MG63 (cell line): Measurements from ENCODE around the gene SLC1A5. TPM values are rescaled to one million over a fixed set of nuclear protein-coding genes. Genes with fewer than 3 reads are reported as not detected.

Source experiments
- DNase-seq: peaks from one replicate; pipeline ENCODE4 v3.0.0-alpha.2; 2020
- H3K27me3 ChIP-seq: fragments of 250-450 bp; sonication (Bioruptor Pico); 2 replicates; pipeline ENCODE4 v1.5.1; 2020; ENCODE audit warnings: mild to moderate bottlenecking, moderate library complexity
- H3K36me3 ChIP-seq: fragments of 250-450 bp; sonication (Bioruptor Pico); 2 replicates; pipeline ENCODE4 v1.5.1; 2020; ENCODE audit warnings: mild to moderate bottlenecking, moderate library complexity
- H3K4me3 ChIP-seq: fragments of 250-450 bp; sonication (Bioruptor Pico); 2 replicates; pipeline ENCODE4 v1.5.1; 2020; ENCODE audit warnings: mild to moderate bottlenecking, moderate library complexity
- H3K9me3 ChIP-seq: fragments of 250-450 bp; sonication (Bioruptor Pico); 2 replicates; pipeline ENCODE4 v1.5.1; 2020; ENCODE audit warnings: mild to moderate bottlenecking, moderate library complexity
- total RNA-seq: library from RNA; depleted of rRNA; stranded (reverse); fragments of >200 nt; shearing (Covaris generic); gene quantifications from 2 replicates; pipeline ENCODE4 v1.2.3, GENCODE V29; 2014; ENCODE audit warnings: low replicate concordance

The SLC1A5 gene
- total RNA-seq, 1 experiment from 2014 or later = 305 TPM

GRCh38 chr19:46739290-46739771, 49.1 kb downstream of the SLC1A5 start:
- H3K36me3 ChIP-seq = peaks cover 81% of the 10 kb centered on the region
- H3K9me3 ChIP-seq = no peaks in the 10 kb centered on the region
- no peak overlapping the region for H3K4me3 ChIP-seq

GRCh38 chr19:46737761-46738171, 50.6 kb downstream of the SLC1A5 start:
- DNase-seq = no peak
- H3K9me3 ChIP-seq = no peaks in the 10 kb centered on the region
- peaks cover 90% of the 10 kb centered on the region for H3K36me3 ChIP-seq
- no peak overlapping the region for H3K4me3 ChIP-seq
- no peaks in the 10 kb centered on the region for H3K27me3 ChIP-seq

More at GRCh38 chr19:46739290-46739771, 49.1 kb downstream of the SLC1A5 start:
- H3K27me3 ChIP-seq = no peaks in the 10 kb centered on the region
- DNase-seq = peak; percentile 33

- DNase-seq = no peak
- H3K27me3 ChIP-seq = no peaks in the 10 kb centered on the region
- no peak overlapping the region for H3K4me3 ChIP-seq
- no peaks in the 10 kb centered on the region for H3K9me3 ChIP-seq
- peaks cover 92% of the 10 kb centered on the region for H3K36me3 ChIP-seq
Measured at GRCh38 chr19:46737298-46737654, 51.1 kb downstream of the SLC1A5 start.

- Histone ChIP-seq H3K27me3 (no peaks in the 10 kb centered on the region), H3K36me3 (peaks cover 92% of the 10 kb centered on the region), H3K4me3 (no peak overlapping the region), H3K9me3 (no peaks in the 10 kb centered on the region)
- DNase-seq = no peak
Measured at GRCh38 chr19:46736531-46737297, 51.7 kb downstream of the SLC1A5 start.

GRCh38 chr19:46733690-46734292, 54.6 kb downstream of the SLC1A5 start:
- H3K36me3 ChIP-seq = peaks cover 96% of the 10 kb centered on the region
- no peak overlapping the region for H3K4me3 ChIP-seq
- no peak for DNase-seq
- no peaks in the 10 kb centered on the region for H3K9me3 ChIP-seq
- no peaks in the 10 kb centered on the region for H3K27me3 ChIP-seq

- H3K4me3 ChIP-seq = no peak overlapping the region
- H3K36me3 ChIP-seq = peaks cover 96% of the 10 kb centered on the region
Measured at GRCh38 chr19:46732966-46733689, 55.3 kb downstream of the SLC1A5 start.

GRCh38 chr19:46732172-46732938, 56.0 kb downstream of the SLC1A5 start:
- H3K36me3 ChIP-seq = peaks cover 96% of the 10 kb centered on the region
- no peaks in the 10 kb centered on the region for H3K27me3 ChIP-seq
- no peak for DNase-seq
- no peak overlapping the region for H3K4me3 ChIP-seq
- H3K9me3 ChIP-seq = no peaks in the 10 kb centered on the region

More at GRCh38 chr19:46732966-46733689, 55.3 kb downstream of the SLC1A5 start:
- peak; percentile 32 for DNase-seq
- Histone ChIP-seq H3K27me3 (no peaks in the 10 kb centered on the region), H3K9me3 (no peaks in the 10 kb centered on the region)

- H3K36me3 ChIP-seq = peaks cover 98% of the 10 kb centered on the region
- H3K9me3 ChIP-seq = no peaks in the 10 kb centered on the region
- no peak for DNase-seq
- H3K27me3 ChIP-seq = no peaks in the 10 kb centered on the region
- H3K4me3 ChIP-seq = no peak overlapping the region
Measured at GRCh38 chr19:46731584-46731983, 56.8 kb downstream of the SLC1A5 start.

GRCh38 chr19:46731007-46731501, 57.3 kb downstream of the SLC1A5 start:
- Histone ChIP-seq H3K36me3 (peaks cover 98% of the 10 kb centered on the region), H3K4me3 (no peak overlapping the region), H3K27me3 (no peaks in the 10 kb centered on the region), H3K9me3 (no peaks in the 10 kb centered on the region)
- peak; percentile 78 for DNase-seq

GRCh38 chr19:46730595-46730994, 57.8 kb downstream of the SLC1A5 start:
- DNase-seq = no peak
- Histone ChIP-seq H3K9me3 (no peaks in the 10 kb centered on the region), H3K4me3 (no peak overlapping the region), H3K27me3 (no peaks in the 10 kb centered on the region), H3K36me3 (peaks cover 98% of the 10 kb centered on the region)

- no peak overlapping the region for H3K4me3 ChIP-seq
- H3K36me3 ChIP-seq = peaks cover 96% of the 10 kb centered on the region
- no peak for DNase-seq
- no peaks in the 10 kb centered on the region for H3K9me3 ChIP-seq
- H3K27me3 ChIP-seq = no peaks in the 10 kb centered on the region
Measured at GRCh38 chr19:46730187-46730586, 58.2 kb downstream of the SLC1A5 start.

- Histone ChIP-seq H3K9me3 (no peaks in the 10 kb centered on the region), H3K27me3 (no peaks in the 10 kb centered on the region), H3K36me3 (peaks cover 93% of the 10 kb centered on the region), H3K4me3 (no peak overlapping the region)
- DNase-seq = no peak
Measured at GRCh38 chr19:46729696-46730095, 58.7 kb downstream of the SLC1A5 start.

GRCh38 chr19:46728693-46729339, 59.6 kb downstream of the SLC1A5 start:
- Histone ChIP-seq H3K36me3 (peaks cover 91% of the 10 kb centered on the region), H3K4me3 (no peak overlapping the region), H3K27me3 (no peaks in the 10 kb centered on the region), H3K9me3 (no peaks in the 10 kb centered on the region)
- DNase-seq = peak; percentile 46

- Histone ChIP-seq H3K4me3 (no peak overlapping the region), H3K9me3 (no peaks in the 10 kb centered on the region), H3K27me3 (no peaks in the 10 kb centered on the region), H3K36me3 (peaks cover 91% of the 10 kb centered on the region)
- DNase-seq = no peak
Measured at GRCh38 chr19:46728208-46728607, 60.2 kb downstream of the SLC1A5 start.

GRCh38 chr19:46727757-46728156, 60.6 kb downstream of the SLC1A5 start:
- no peaks in the 10 kb centered on the region for H3K27me3 ChIP-seq
- no peak for DNase-seq
- H3K36me3 ChIP-seq = peaks cover 89% of the 10 kb centered on the region
- H3K9me3 ChIP-seq = no peaks in the 10 kb centered on the region
- no peak overlapping the region for H3K4me3 ChIP-seq

GRCh38 chr19:46726971-46727501, 61.4 kb downstream of the SLC1A5 start:
- Histone ChIP-seq H3K27me3 (no peaks in the 10 kb centered on the region), H3K9me3 (no peaks in the 10 kb centered on the region), H3K4me3 (no peak overlapping the region), H3K36me3 (peaks cover 89% of the 10 kb centered on the region)
- DNase-seq = no peak
